Skeletal muscle satellite cell (primary cell): ENCODE data around the gene FRMPD4.

Source experiments
- H3K27me3 ChIP-seq: 2 replicates; pipeline ENCODE4 v1.7.0; 2013; ENCODE audit warnings: low read length; ENCODE audit not compliant: control insufficient read depth, insufficient read depth
- H3K36me3 ChIP-seq: 2 replicates; pipeline ENCODE4 v1.7.0; 2013; ENCODE audit warnings: mild to moderate bottlenecking, control low read depth, low read length; ENCODE audit not compliant: insufficient read depth
- H3K4me1 ChIP-seq: 2 replicates; pipeline ENCODE4 v1.7.0; 2013; ENCODE audit warnings: low read length; ENCODE audit not compliant: control insufficient read depth, insufficient read depth
- H3K4me2 ChIP-seq: 2 replicates; pipeline ENCODE4 v1.7.0; 2013; ENCODE audit warnings: mild to moderate bottlenecking, low read length
- H3K4me3 ChIP-seq: 2 replicates; pipeline ENCODE4 v1.7.0; 2013; ENCODE audit warnings: low read length
- H3K9ac ChIP-seq: 2 replicates; pipeline ENCODE4 v1.7.0; 2013; ENCODE audit warnings: mild to moderate bottlenecking, low read depth, low read length, moderate library complexity
- H3K9me3 ChIP-seq: replicated peaks from 2 replicates; pipeline ENCODE4 v1.7.0; 2013; ENCODE audit warnings: mild to moderate bottlenecking, control low read depth, low read length

FRMPD4 gene

DNA sequence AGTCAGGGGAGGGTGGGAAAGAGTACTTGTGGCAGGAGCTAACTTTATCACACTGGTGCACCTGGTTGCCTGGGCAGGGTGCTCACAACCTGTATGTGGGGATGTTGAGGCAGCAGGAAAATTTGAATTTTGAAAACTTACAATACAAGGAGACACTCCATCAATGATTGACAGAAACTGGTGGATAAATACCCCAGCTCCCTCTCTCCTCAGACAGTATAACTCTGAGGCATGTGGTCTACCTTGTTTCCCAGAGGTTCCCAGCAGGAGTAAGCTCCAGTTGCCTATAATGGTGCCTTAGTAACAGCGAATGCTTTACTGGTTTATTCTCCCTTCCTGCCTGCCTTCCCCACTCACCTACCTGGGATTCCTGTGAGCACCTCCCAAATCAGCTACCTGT lies 541.2 kb downstream of the FRMPD4 start:
- Histone ChIP-seq H3K4me1 (no peaks in the 10 kb centered on the region), H3K27me3 (no peaks in the 10 kb centered on the region), H3K4me3 (no peak overlapping the region), H3K4me2 (no peak overlapping the region), H3K9ac (no peak overlapping the region), H3K36me3 (no peaks in the 10 kb centered on the region), H3K9me3 (no peaks in the 10 kb centered on the region)

DNA sequence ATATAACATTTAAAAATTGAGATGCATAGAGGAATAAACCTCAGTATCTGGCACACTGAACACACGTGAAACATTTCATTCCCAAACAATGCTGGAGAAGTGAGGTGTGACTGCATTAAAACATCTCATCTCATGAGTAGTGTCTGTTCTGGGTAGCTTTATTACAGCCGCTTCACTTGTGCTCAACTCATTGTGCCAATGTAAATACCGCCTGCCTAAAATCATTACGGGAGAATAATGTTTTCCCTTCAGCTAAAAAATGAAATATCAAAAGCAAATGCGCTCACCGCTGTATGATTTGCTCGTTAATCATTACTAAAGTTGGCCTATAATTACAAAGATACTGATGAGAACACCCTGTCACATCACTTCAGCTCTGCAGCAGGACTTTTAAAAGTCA lies 542.8 kb downstream of the FRMPD4 start:
- Histone ChIP-seq H3K36me3 (no peaks in the 10 kb centered on the region), H3K4me2 (no peak overlapping the region), H3K4me3 (no peak overlapping the region), H3K27me3 (no peaks in the 10 kb centered on the region), H3K9ac (no peak overlapping the region), H3K9me3 (no peaks in the 10 kb centered on the region), H3K4me1 (no peaks in the 10 kb centered on the region)

GRCh38 chrX:12685541-12685940 lies 547.3 kb downstream of the FRMPD4 start:
- Histone ChIP-seq H3K4me2 (no peak overlapping the region), H3K9ac (no peak overlapping the region), H3K36me3 (no peaks in the 10 kb centered on the region), H3K4me1 (no peaks in the 10 kb centered on the region), H3K4me3 (no peak overlapping the region), H3K27me3 (no peaks in the 10 kb centered on the region), H3K9me3 (no peaks in the 10 kb centered on the region)

DNA sequence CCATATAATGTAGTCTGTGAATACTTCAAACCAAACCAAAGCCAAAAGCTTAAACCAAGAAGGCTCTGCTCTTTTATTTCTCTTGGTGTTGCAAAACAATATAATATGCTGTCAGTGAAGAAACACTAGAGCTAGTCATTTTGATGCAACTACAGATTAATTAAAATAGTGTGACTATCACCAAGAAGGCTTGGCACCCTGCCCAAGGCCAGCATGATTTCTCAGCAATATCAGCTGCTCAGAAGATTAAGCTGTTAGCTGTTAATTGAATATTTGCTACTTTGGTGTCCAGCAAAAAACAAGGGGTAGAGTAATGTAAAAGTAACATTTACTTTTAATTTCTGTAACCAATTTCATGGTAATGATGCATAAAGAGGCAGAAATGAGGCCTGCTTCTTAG lies 548.1 kb downstream of the FRMPD4 start:
- no peaks in the 10 kb centered on the region for H3K4me1 ChIP-seq

DNA sequence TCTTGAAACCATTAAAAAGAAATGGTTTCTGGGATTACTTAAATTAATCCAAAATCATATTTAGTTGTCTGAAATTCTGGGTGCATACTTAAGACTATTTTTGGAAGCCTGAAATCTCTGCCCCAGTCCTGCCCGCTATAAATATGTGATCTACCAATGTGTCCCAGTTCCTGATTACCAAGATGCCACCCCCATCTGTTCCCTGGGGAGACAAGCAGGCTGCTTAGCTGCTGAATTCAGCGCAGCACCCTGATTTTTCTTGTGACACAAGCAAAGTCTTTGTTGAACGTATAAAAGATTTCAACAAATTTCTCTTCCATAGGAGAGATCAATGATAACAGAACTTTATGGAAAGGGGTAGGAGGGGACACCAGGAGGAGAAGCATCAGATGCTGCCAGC lies 552.4 kb downstream of the FRMPD4 start:
- Histone ChIP-seq H3K9ac (no peak overlapping the region), H3K4me3 (no peak overlapping the region), H3K9me3 (no peaks in the 10 kb centered on the region), H3K27me3 (no peaks in the 10 kb centered on the region), H3K4me1 (no peaks in the 10 kb centered on the region), H3K36me3 (no peaks in the 10 kb centered on the region), H3K4me2 (no peak overlapping the region)

More for the DNA sequence above, 548.1 kb downstream of the FRMPD4 start:
- Histone ChIP-seq H3K4me3 (no peak overlapping the region), H3K9me3 (no peaks in the 10 kb centered on the region), H3K27me3 (no peaks in the 10 kb centered on the region), H3K36me3 (no peaks in the 10 kb centered on the region), H3K9ac (no peak overlapping the region), H3K4me2 (no peak overlapping the region)

DNA sequence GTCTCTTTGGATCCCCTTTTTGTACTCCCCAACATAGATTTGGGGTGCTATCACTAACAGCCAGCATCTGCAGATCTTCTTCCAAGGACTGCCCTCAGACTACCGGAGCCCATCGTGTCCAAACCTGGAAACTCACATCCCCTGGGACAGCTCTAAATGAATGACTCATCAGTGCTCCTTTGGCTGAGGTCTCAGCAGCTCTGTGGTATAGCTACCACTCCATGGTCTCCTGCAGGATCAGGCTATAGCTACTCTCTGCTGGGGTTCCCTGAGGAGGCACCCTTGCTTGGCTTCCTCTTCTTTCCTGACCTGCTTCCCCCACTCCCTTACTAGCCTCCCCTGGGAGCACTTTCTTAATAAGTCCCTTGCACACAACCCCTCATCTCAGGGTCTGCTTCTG lies 555.5 kb downstream of the FRMPD4 start:
- Histone ChIP-seq H3K9ac (no peak overlapping the region), H3K4me1 (no peaks in the 10 kb centered on the region), H3K9me3 (no peaks in the 10 kb centered on the region), H3K36me3 (no peaks in the 10 kb centered on the region), H3K4me2 (no peak overlapping the region), H3K27me3 (no peaks in the 10 kb centered on the region), H3K4me3 (no peak overlapping the region)

- Histone ChIP-seq H3K27me3 (no peaks in the 10 kb centered on the region), H3K36me3 (no peaks in the 10 kb centered on the region), H3K9me3 (no peaks in the 10 kb centered on the region), H3K4me1 (no peaks in the 10 kb centered on the region), H3K9ac (no peak overlapping the region), H3K4me3 (no peak overlapping the region), H3K4me2 (no peak overlapping the region)
Measured at GRCh38 chrX:12700745-12701144, 562.5 kb downstream of the FRMPD4 start.

- H3K36me3 ChIP-seq = no peaks in the 10 kb centered on the region
- no peaks in the 10 kb centered on the region for H3K9me3 ChIP-seq
- H3K27me3 ChIP-seq = no peaks in the 10 kb centered on the region
- H3K9ac ChIP-seq = no peak overlapping the region
- no peak overlapping the region for H3K4me3 ChIP-seq
- no peaks in the 10 kb centered on the region for H3K4me1 ChIP-seq
- no peak overlapping the region for H3K4me2 ChIP-seq
Measured at GRCh38 chrX:12701628-12702027, 563.4 kb downstream of the FRMPD4 start.

DNA sequence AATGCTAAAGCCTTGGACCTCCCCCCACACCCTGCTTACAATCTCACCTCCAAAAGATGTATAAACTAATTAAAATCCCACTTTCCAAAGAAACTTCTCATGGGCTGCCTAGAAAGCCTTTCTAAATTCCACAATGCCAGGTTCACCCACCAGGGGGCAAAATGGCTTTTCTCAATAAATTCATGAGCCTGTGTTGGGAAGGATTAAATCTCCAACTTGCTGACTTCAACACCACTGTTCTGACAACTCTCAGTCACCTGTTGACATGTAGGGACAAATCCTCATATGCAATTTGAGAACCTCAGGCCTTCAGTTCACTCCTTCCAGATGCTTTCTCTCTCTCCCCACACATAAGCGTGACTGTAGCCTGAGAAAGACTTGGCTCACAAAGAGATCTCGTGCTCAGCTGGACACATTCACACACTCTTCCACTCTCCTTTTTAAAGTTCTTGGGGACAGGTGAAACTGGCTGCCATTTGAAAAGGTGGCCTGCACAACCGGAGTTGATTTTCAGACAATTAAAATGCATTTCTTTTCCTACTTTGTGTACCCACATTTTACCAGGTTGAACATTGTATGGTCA lies 564.3 kb downstream of the FRMPD4 start:
- Histone ChIP-seq H3K4me1 (no peaks in the 10 kb centered on the region), H3K36me3 (no peaks in the 10 kb centered on the region), H3K9ac (no peak overlapping the region), H3K4me2 (no peak overlapping the region), H3K4me3 (no peak overlapping the region), H3K27me3 (no peaks in the 10 kb centered on the region), H3K9me3 (no peaks in the 10 kb centered on the region)

DNA sequence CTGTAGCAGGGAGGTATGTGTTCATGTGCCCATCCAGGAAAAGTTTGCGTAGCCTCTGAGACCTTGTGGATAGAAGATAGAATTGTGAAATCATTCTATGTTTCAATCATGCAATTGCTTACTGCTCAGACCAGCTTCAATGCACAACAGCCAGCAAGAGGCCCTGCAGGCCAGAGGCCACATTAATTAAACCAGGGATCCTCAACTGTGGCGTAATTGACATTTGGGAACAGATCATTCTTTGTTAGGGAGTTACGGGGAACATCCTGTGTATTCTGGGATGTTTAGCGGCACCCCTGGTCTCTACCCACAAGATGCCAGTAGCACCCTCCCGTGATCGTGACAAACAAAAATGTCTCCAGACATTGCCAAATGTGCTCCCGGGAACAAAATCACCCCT lies 566.4 kb downstream of the FRMPD4 start:
- H3K27me3 ChIP-seq = no peaks in the 10 kb centered on the region
- H3K4me3 ChIP-seq = no peak overlapping the region
- H3K4me1 ChIP-seq = no peaks in the 10 kb centered on the region
- no peak overlapping the region for H3K4me2 ChIP-seq
- no peaks in the 10 kb centered on the region for H3K9me3 ChIP-seq
- no peaks in the 10 kb centered on the region for H3K36me3 ChIP-seq
- H3K9ac ChIP-seq = no peak overlapping the region

- no peak overlapping the region for H3K4me2 ChIP-seq
- H3K4me1 ChIP-seq = no peaks in the 10 kb centered on the region
- no peak overlapping the region for H3K9ac ChIP-seq
- no peaks in the 10 kb centered on the region for H3K27me3 ChIP-seq
- no peaks in the 10 kb centered on the region for H3K36me3 ChIP-seq
- no peaks in the 10 kb centered on the region for H3K9me3 ChIP-seq
- no peak overlapping the region for H3K4me3 ChIP-seq
Measured at GRCh38 chrX:12709047-12709446, 570.8 kb downstream of the FRMPD4 start.

DNA sequence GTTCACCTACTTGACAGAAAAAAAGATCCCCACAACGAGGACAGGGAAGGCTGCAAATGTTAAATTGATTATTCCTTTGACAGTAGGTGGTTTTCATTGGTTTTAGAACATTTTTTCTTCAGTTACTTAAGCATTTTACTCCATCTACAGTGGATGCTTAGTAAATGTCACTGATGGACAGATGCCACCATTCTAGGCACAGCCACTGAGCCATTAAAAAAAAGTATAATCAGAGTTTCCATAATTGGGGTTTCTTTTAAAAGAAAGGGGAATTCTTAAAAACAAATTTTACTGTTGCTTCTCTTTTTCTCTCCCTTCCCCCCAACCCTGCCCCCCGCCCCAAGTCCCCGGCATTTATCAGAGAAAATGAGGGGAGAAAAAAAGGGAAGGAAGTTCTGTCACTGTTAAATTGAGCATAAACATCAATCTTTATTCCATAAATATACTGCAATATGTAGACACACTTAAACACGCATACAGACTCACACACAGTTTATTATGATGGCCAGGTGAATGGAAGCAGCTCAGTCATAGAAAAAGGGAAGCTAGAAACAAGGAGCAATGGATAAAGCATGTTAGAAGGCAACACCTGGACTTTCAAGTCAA lies 573.3 kb downstream of the FRMPD4 start:
- no peak overlapping the region for H3K9ac ChIP-seq
- no peaks in the 10 kb centered on the region for H3K36me3 ChIP-seq
- no peaks in the 10 kb centered on the region for H3K27me3 ChIP-seq
- H3K4me1 ChIP-seq = no peaks in the 10 kb centered on the region
- no peak overlapping the region for H3K4me2 ChIP-seq
- H3K9me3 ChIP-seq = no peaks in the 10 kb centered on the region
- H3K4me3 ChIP-seq = no peak overlapping the region
